ENCODE results near the gene NFATC3. TPM values are rescaled to one million over a fixed set of nuclear protein-coding genes. Genes with fewer than 3 reads are reported as not detected.
"Not testable (repeated sequence)": the region's sequence is repeated elsewhere in the genome, so short reads cannot be mapped to it uniquely, and the experiment has no call there.

Gene NFATC3
- total and polyA plus RNA-seq, 2 donors (not counting 1 experiment from before 2014, with no cell fraction given) = 33.4 to 115 TPM

DNA sequence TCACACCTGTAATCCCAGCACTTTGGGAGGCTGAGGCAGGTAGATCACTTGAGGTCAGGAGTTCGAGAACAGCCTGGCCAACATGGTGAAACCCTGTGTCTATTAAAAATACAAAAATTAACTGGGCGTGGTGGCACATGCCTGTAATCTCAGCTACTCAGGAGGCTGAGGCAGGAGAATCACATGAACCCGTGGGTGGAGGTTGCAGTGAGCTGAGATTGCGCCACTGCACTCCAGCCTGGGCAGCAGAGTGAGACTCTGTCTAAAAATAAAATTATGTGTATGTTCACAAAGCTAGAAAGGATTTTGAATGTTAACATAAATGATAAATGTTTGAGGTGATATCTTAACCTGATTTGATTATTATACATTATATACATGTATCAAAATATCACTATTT is 47.8 kb downstream of the NFATC3 start:
- Histone ChIP-seq H3K4me1 (ENCODE audit: control insufficient read depth in 2 of 2, insufficient read depth in 2 of 2, low read length in 2 of 2) (peaks cover 12 to 23% of the 10 kb centered on the region in 2 donors), H3K36me3 (replicated peaks in 1 of 2; ENCODE audit: control extremely low read depth in 1 of 2, control insufficient read depth in 1 of 2, extremely low read depth in 1 of 2, insufficient read depth in 2 of 2, low read length in 1 of 2) (peaks cover 2 to 24% of the 10 kb centered on the region in 2 experiments), H4K20me1 (ENCODE audit: control insufficient read depth, insufficient read depth, low read length, poor library complexity, severe bottlenecking) (peaks cover 53% of the 10 kb centered on the region), H3K79me2 (ENCODE audit: control insufficient read depth, insufficient read depth, low read length) (peaks cover 88% of the 10 kb centered on the region), H3K27ac (ENCODE audit: low read length in 2 of 2) (peak overlapping the region in 1 of 2 donors; percentile 68)
- H3K27me3 Mint-ChIP-seq; H3K9ac ChIP-seq (ENCODE audit: low read length); H2AFZ ChIP-seq (ENCODE audit: insufficient read depth, low read depth, low read length, poor library complexity, severe bottlenecking); H3K4me3 Mint-ChIP-seq; H3K27me3 ChIP-seq (replicated peaks in 1 of 4; ENCODE audit: control extremely low read depth in 1 of 4, control insufficient read depth in 3 of 4, insufficient read depth in 4 of 4, low read length in 3 of 4); H3K4me2 ChIP-seq (replicated peaks; ENCODE audit: low read depth, low read length, poor library complexity, severe bottlenecking); H3K9me3 ChIP-seq (ENCODE audit: control extremely low read depth in 1 of 3, control insufficient read depth in 2 of 3, insufficient read depth in 1 of 3, low read length in 2 of 3); H3K4me3 ChIP-seq (ENCODE audit: control extremely low read depth in 1 of 5, extremely low read depth in 1 of 5, insufficient read depth in 1 of 5, low read depth in 2 of 5, low read length in 4 of 5); ATAC-seq (ENCODE audit: low read depth); H3K27ac Mint-ChIP-seq; H3K9me3 Mint-ChIP-seq (ENCODE audit: insufficient read depth); POLR2A ChIA-PET; DNase-seq: not testable (repeated sequence)
- 81% methylated on average over 2 of the region's 4 CpGs for WGBS (ENCODE audit: insufficient coverage)
- H3K4me1 Mint-ChIP-seq = peaks cover 50% of the 10 kb centered on the region
- intact Hi-C loops (cut with micrococcal nuclease) = loop anchor here (5.0 kb wide), 1 partner anchor 46 kb away; the partner anchor contains the start of gene NFATC3
- CTCF ChIA-PET = interaction anchor here (1.3 to 2.0 kb wide), 2 partner anchors 14 to 40 kb away, joined by 3 to 8 read pairs; no protein-coding TSS in a partner anchor

DNA sequence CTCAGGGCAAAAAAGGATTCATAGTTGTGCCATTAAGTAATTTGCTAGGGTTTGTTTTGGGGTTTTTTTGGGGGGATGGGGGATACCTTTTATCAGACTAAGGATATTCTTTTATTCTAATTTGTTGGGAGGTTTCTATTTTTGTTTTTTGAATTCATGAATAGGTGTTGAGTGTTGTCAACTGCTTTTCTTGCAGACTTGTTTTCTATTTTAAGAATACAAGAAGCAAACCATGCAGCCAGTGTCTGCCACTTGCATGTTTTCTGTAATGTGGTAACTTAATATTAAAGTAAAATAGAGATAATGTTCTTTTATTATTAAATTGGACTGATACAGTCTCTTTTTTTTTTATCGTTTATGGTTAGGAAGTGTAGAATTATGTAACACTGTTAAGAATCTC is 49.5 kb downstream of the NFATC3 start:
- peak overlapping the region in 1 of 2 donors; percentile 34 for H3K27ac ChIP-seq (ENCODE audit: low read length in 2 of 2)
- H3K9me3 Mint-ChIP-seq (ENCODE audit: insufficient read depth) = no peaks in the 10 kb centered on the region
- TF ChIP-seq CTCF (IDR thresholded peaks at IDR 0.05) = no peak
- no peak for TF ChIP-seq EZH2 (IDR thresholded peaks at IDR 0.05; ENCODE audit: borderline replicate concordance, insufficient read depth, low read depth, low read length, poor library complexity, severe bottlenecking)
- ChIA-PET POLR2A (no interaction called here), CTCF (no interaction called here)
- intact Hi-C loops (cut with micrococcal nuclease) = loop anchor here (5.0 kb wide), 1 partner anchor 47 kb away; the partner anchor contains the start of gene NFATC3
- H3K27me3 Mint-ChIP-seq = no peaks in the 10 kb centered on the region
- peaks cover 53% of the 10 kb centered on the region for H4K20me1 ChIP-seq (ENCODE audit: control insufficient read depth, insufficient read depth, low read length, poor library complexity, severe bottlenecking)
- H3K27me3 ChIP-seq (replicated peaks in 1 of 4; ENCODE audit: control extremely low read depth in 1 of 4, control insufficient read depth in 3 of 4, insufficient read depth in 4 of 4, low read length in 3 of 4) = no peaks in the 10 kb centered on the region
- H3K4me1 Mint-ChIP-seq = peaks cover 43% of the 10 kb centered on the region
- H3K27ac Mint-ChIP-seq = no peak overlapping the region
- H2AFZ ChIP-seq (ENCODE audit: insufficient read depth, low read depth, low read length, poor library complexity, severe bottlenecking) = no peak overlapping the region
- peaks cover 6 to 35% of the 10 kb centered on the region in 2 experiments for H3K36me3 ChIP-seq (replicated peaks in 1 of 2; ENCODE audit: control extremely low read depth in 1 of 2, control insufficient read depth in 1 of 2, extremely low read depth in 1 of 2, insufficient read depth in 2 of 2, low read length in 1 of 2)
- peaks cover 11 to 19% of the 10 kb centered on the region in 2 donors for H3K4me1 ChIP-seq (ENCODE audit: control insufficient read depth in 2 of 2, insufficient read depth in 2 of 2, low read length in 2 of 2)
- no peaks in the 10 kb centered on the region for H3K9me3 ChIP-seq (ENCODE audit: control extremely low read depth in 1 of 3, control insufficient read depth in 2 of 3, insufficient read depth in 1 of 3, low read length in 2 of 3)
- peaks cover 91% of the 10 kb centered on the region for H3K79me2 ChIP-seq (ENCODE audit: control insufficient read depth, insufficient read depth, low read length)
- H3K4me3 ChIP-seq (ENCODE audit: control extremely low read depth in 1 of 5, extremely low read depth in 1 of 5, insufficient read depth in 1 of 5, low read depth in 2 of 5, low read length in 4 of 5) = no peak overlapping the region
- H3K4me3 Mint-ChIP-seq = no peak overlapping the region
- H3K4me2 ChIP-seq (replicated peaks; ENCODE audit: low read depth, low read length, poor library complexity, severe bottlenecking) = no peak overlapping the region
- WGBS (ENCODE audit: insufficient coverage) = no CpG with 5 or more reads among the region's 1 CpG
- no peak for ATAC-seq (ENCODE audit: low read depth)
- H3K9ac ChIP-seq (ENCODE audit: low read length) = no peak overlapping the region
- DNase-seq = no peak

All from B cell (primary cell).